Rectal smooth muscle tissue (tissue), 1 donor: ENCODE measurements around the gene GPAT2.
"Not testable (repeated sequence)": the region's sequence is repeated elsewhere in the genome, so short reads cannot be mapped to it uniquely, and the experiment has no call there.

Experiments used
- H3K27ac ChIP-seq: one replicate; pipeline ENCODE4 v1.7.0; 2013; ENCODE audit warnings: low read depth, low read length, inconsistent platforms
- H3K27me3 ChIP-seq: one replicate; pipeline ENCODE4 v1.7.0; 2013; ENCODE audit warnings: low read length; ENCODE audit not compliant: control insufficient read depth, insufficient read depth
- H3K36me3 ChIP-seq: one replicate; pipeline ENCODE4 v1.7.0; 2013; ENCODE audit warnings: low read length; ENCODE audit not compliant: control insufficient read depth, insufficient read depth
- H3K4me1 ChIP-seq: one replicate; pipeline ENCODE4 v1.7.0; 2013; ENCODE audit warnings: low read length; ENCODE audit not compliant: control insufficient read depth, insufficient read depth
- H3K4me3 ChIP-seq: one replicate; pipeline ENCODE4 v1.7.0; 2013; ENCODE audit warnings: low read length
- H3K9ac ChIP-seq: one replicate; pipeline ENCODE4 v1.7.0; 2013; ENCODE audit warnings: low read length

Gene GPAT2

DNA sequence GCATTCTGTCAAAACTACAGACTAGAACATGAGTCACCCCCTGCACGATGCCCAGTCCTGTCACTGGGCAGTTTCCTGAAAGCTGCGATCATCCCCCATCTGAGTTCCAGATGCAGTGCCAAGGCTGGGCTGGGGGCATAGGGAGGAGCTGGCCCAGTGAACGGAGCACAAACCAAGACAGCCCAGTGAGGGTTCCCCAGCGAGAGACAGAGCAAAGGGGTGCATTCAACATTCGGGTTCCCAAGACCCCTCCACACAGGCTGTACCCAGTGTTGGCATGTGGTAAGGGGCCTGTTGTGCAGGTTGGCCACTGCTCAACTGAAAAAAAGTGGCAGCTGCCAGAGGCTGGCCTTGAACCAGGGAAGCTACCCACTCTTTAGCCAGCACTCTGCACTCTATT is 35.6 kb upstream of the GPAT2 start:
- not testable (repeated sequence) for H3K9ac ChIP-seq, H3K36me3 ChIP-seq

DNA sequence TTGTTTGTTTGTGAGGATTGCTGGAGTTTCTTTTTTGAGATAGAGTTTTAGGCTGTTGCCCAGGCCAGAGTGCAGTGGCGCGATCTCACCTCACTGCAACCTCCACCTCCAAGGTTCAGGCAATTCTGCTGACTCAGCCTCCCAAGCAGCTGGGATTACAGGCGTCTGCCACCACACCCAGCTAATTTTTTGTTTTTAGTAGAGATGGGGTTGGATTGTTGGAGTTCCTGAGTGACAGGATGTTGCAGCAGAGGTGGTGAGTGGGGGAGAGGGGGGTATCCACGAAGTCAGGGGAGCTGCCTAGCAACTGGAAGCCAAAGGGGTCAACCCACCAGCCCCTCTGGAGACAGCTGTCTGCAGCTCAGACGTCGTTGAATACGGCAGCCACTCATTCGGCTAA is 35.2 kb upstream of the GPAT2 start:
- not testable (repeated sequence) for H3K4me1 ChIP-seq, H3K27ac ChIP-seq, H3K9ac ChIP-seq, H3K27me3 ChIP-seq, H3K4me3 ChIP-seq, H3K36me3 ChIP-seq

More for the DNA sequence above, 35.6 kb upstream of the GPAT2 start:
- H3K4me1 ChIP-seq, H3K27me3 ChIP-seq, H3K4me3 ChIP-seq, H3K27ac ChIP-seq: not testable (repeated sequence)

DNA sequence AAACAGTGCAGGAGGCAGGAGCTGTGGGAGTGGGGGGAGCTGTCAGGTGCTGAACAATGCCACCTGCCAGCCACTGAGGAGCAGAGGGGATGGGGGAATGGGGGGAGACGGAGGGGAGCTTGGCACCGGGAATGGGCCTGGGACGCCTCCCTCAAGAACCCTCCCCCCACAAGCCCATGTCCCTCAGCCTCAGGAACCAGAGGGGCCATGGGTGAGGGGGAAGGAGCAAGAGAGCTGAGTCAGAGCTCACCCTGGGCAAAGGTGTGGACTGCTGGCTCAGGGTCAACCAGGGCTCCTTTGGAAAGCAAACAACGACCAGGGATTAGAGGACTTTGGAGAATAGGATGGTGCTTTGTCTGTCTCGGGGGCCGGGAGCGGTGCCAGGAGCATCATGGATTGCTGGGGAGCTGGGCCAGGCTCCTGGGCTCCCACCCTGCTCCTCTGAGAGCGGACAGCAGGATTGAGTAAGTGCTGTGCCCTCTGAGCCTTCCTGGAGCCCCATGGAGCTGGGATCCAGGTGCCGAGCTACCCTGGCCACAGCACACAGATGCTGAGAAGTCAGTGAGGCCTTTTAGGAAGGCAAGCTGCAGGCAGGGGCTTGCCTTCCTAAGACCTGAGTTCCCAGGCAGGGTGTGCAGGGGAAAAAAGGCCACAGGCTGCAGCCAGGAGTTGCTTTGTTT is 33.3 kb upstream of the GPAT2 start:
- H3K9ac ChIP-seq, H3K36me3 ChIP-seq, H3K27me3 ChIP-seq, H3K4me1 ChIP-seq, H3K27ac ChIP-seq, H3K4me3 ChIP-seq: not testable (repeated sequence)

GRCh38 chr2:96067098-96067660 is 32.5 kb upstream of the GPAT2 start:
- not testable (repeated sequence) for H3K36me3 ChIP-seq, H3K27me3 ChIP-seq, H3K9ac ChIP-seq, H3K27ac ChIP-seq, H3K4me1 ChIP-seq, H3K4me3 ChIP-seq

GRCh38 chr2:96066511-96066910 is 31.8 kb upstream of the GPAT2 start:
- H3K36me3 ChIP-seq, H3K4me3 ChIP-seq, H3K4me1 ChIP-seq, H3K9ac ChIP-seq, H3K27me3 ChIP-seq, H3K27ac ChIP-seq: not testable (repeated sequence)

- not testable (repeated sequence) for H3K27ac ChIP-seq, H3K27me3 ChIP-seq, H3K4me1 ChIP-seq, H3K36me3 ChIP-seq, H3K4me3 ChIP-seq, H3K9ac ChIP-seq
Measured at GRCh38 chr2:96065954-96066353, 31.2 kb upstream of the GPAT2 start.

DNA sequence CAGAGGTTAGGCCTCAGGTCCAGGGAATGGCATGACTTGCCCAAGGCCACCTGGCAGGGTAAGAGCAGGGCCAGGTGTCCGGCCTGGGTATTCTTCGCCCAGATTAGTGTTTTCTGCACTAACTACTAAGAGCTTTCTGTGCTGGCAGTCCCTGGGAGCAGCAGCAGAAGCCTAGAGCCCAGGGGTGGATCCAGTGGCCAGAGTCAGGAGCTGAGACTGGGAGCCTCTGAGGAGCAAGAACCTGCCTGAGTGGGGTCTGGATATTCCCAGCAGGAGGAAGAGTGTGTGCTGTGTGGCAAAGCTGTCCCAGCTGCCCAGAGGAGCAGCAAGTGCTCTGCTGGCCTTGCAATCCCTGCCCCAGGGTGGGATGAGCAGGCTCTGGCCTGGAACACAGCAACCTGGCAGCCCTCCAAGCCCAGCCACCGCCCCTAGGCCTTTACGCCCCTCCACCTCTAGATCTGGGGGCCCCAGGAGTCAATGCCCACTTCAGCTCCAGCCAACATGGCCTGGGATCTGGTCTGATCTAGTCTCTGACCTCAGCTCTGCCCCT is 30.7 kb upstream of the GPAT2 start:
- Histone ChIP-seq H3K27ac (no peak overlapping the region), H3K27me3 (no peaks in the 10 kb centered on the region), H3K4me1 (no peaks in the 10 kb centered on the region), H3K4me3 (no peak overlapping the region), H3K36me3 (no peaks in the 10 kb centered on the region), H3K9ac (no peak overlapping the region)

DNA sequence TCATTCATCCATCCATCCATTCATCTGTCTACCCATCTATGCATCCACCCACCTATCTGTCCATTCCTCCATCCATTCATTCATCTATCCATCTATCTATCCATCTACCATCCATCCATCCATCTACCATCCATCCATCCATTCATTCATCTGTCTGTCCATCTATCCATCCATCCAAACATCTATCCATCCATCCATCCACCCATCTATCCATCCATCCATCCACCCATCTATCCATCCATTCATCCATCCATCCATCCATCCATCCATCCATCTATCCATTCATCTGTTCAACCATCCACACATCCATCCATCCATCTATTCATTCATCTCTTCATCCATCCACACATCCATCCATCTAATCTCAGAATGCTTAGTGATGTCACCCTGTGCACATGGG is 30.0 kb upstream of the GPAT2 start:
- H3K9ac ChIP-seq, H3K27ac ChIP-seq: not testable (repeated sequence)

GRCh38 chr2:96064047-96064675 is 29.4 kb upstream of the GPAT2 start:
- H3K36me3 ChIP-seq, H3K27ac ChIP-seq, H3K4me3 ChIP-seq, H3K4me1 ChIP-seq, H3K9ac ChIP-seq, H3K27me3 ChIP-seq: not testable (repeated sequence)

More for the DNA sequence above, 30.0 kb upstream of the GPAT2 start:
- not testable (repeated sequence) for H3K4me3 ChIP-seq, H3K36me3 ChIP-seq, H3K4me1 ChIP-seq, H3K27me3 ChIP-seq

DNA sequence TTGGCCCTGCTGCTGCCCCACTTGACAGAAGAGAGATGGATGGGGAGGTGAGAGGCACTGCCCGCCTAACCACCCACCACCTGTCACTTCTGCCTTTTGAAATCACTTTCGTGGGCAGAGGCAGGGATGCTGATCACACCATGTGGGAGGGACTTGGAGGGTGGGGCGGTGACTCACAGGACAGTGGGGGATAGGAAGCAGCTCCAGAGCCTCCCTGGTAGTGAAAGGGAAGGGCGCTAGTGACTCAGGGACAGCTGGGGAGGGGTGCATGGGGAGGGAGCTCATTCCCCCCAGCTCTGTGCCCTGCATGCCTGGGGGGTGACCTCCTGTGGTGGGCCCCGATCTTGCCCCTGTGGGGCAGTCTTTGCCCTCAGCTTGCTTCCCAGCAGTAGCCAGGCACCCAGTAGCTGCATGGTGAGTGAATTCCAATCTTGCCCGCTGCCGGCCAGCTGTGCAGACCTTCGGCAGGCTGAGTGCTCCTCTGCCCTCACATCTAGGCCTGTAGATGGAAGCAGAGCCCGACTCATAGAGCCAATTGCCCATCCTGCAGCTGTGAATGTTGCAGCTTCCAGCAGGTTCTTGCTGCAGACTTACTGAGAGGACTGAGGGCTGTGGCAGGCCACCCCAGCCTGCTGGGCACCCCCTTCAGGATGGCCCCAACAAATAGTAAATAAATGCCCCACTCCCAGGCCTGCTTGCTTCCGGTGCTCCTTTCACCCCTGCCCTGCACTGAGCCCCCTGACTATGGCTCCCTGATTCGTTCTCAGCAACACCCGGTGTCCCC is 28.6 kb upstream of the GPAT2 start:
- not testable (repeated sequence) for H3K27ac ChIP-seq, H3K27me3 ChIP-seq, H3K9ac ChIP-seq, H3K4me1 ChIP-seq, H3K4me3 ChIP-seq, H3K36me3 ChIP-seq

GRCh38 chr2:96062483-96062882 is 27.8 kb upstream of the GPAT2 start:
- not testable (repeated sequence) for H3K4me3 ChIP-seq, H3K27me3 ChIP-seq, H3K4me1 ChIP-seq, H3K36me3 ChIP-seq, H3K9ac ChIP-seq, H3K27ac ChIP-seq

DNA sequence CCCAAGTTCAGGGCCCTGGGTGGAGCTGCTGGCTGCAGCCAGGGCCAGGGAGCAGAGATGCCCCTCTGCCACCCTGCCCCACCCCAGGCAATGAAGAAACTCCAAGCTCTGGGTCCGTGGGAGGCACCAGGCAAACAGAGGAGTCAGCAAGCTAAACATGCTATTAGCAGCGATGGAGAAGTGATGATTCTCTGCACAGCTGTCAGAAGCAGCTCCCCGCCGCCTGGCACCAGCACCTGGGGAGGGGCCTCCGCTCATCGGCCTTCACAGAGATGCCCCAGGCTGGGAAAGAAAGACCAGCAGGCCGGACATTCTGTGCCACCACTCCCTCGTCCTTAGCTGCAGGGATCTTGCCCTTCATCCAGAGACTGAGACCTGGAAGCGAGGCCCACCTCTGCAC is 27.2 kb upstream of the GPAT2 start:
- H3K27ac ChIP-seq, H3K4me3 ChIP-seq, H3K9ac ChIP-seq, H3K4me1 ChIP-seq, H3K27me3 ChIP-seq, H3K36me3 ChIP-seq: not testable (repeated sequence)
